ENCODE data around the gene FAM170B.

DNA sequence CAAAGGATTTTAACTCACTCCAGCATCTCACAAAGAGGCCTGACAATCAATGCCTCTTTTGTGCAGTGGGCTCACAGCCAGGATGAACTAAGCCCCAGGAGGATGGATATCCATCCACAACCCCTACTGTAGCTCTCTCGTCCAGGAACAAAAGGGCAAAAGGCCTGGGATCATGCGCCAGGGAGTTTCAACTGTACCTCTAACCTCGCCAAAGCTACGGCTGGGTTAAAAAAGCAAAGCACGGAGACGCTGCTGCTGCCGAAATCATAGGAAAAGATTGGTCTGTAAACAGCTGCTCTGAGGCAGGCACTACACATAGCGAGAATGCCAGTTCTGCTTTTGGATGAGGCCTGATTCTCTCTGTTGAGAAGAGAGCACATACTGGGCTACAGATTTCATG lies 50.6 kb downstream of the FAM170B start:
- TF ChIP-seq, protein P1, sequence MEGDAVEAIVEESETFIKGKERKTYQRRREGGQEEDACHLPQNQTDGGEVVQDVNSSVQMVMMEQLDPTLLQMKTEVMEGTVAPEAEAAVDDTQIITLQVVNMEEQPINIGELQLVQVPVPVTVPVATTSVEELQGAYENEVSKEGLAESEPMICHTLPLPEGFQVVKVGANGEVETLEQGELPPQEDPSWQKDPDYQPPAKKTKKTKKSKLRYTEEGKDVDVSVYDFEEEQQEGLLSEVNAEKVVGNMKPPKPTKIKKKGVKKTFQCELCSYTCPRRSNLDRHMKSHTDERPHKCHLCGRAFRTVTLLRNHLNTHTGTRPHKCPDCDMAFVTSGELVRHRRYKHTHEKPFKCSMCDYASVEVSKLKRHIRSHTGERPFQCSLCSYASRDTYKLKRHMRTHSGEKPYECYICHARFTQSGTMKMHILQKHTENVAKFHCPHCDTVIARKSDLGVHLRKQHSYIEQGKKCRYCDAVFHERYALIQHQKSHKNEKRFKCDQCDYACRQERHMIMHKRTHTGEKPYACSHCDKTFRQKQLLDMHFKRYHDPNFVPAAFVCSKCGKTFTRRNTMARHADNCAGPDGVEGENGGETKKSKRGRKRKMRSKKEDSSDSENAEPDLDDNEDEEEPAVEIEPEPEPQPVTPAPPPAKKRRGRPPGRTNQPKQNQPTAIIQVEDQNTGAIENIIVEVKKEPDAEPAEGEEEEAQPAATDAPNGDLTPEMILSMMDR (IDR thresholded peaks at IDR 0.05) = no peak
- no peak for TF ChIP-seq EZH2 (IDR thresholded peaks at IDR 0.05)

Data from neural progenitor cell (in vitro differentiated cells).